Endothelial cell of umbilical vein (primary cell): Measurements from ENCODE around the gene TNKS2. TPM values are rescaled to one million over a fixed set of nuclear protein-coding genes. Genes with fewer than 3 reads are reported as not detected.

Experiments
- BruUV-seq: library from RNA; stranded (reverse); fragments of 400-500 nt; replicated peaks from 2 replicates; lab custom pipeline; 2021; lab: Mats Ljungman, UMichigan
- CTCF ChIA-PET: fragments of 300-600, 350-600 bp; sonication (Branson Sonifier 250); formaldehyde crosslinking; loops from one replicate; lab custom pipeline; 2021; ENCODE audit warnings: antibody characterized with exemption, inconsistent platforms; lab: Charles Lee
- POLR2A ChIA-PET: fragments of 300-600, 350-600 bp; sonication (Branson Sonifier 250); formaldehyde crosslinking; loops from one replicate; lab custom pipeline; 2021; ENCODE audit warnings: antibody characterized with exemption, inconsistent platforms; lab: Charles Lee
- DNase-seq: peaks from one replicate; pipeline ENCODE4 v3.0.0-alpha.2; 2011; ENCODE audit warnings: low read depth, low spot score
- FAIRE-seq: peaks from 2 replicates; lab custom pipeline; 2011; peaks lifted over from hg19 to GRCh38; lab: Jason Lieb, UNC
- H2AFZ ChIP-seq: 2 replicates; pipeline ENCODE4 v1.6.0; 2012; ENCODE audit warnings: low read depth, low read length, control low read depth, inconsistent platforms
- H3K27ac ChIP-seq: 2 replicates; pipeline ENCODE4 v1.5.1; 2011; ENCODE audit warnings: low read depth, mild to moderate bottlenecking, control low read depth, low read length, moderate library complexity; ENCODE audit not compliant: insufficient read depth
- H3K27me3 ChIP-seq, 2 experiments: 2 replicates each; pipeline versions ENCODE4 v1.6.0 to v1.6.1; 2011; ENCODE audit warnings: low read length in 2 of 2, mixed read lengths in 1 of 2; ENCODE audit not compliant: control insufficient read depth in 2 of 2, insufficient read depth in 2 of 2
- H3K36me3 ChIP-seq, 2 experiments: 2 replicates in 1 of 2; 3 replicates in 1 of 2; pipeline ENCODE4 v1.5.1; 2011; ENCODE audit warnings: low read length in 2 of 2, mild to moderate bottlenecking in 1 of 2, moderate library complexity in 1 of 2; ENCODE audit not compliant: control insufficient read depth in 2 of 2, insufficient read depth in 2 of 2; ENCODE audit errors: extremely low read depth in 1 of 2
- H3K4me1 ChIP-seq: 3 replicates; pipeline ENCODE4 v1.5.1; 2011; ENCODE audit warnings: mild to moderate bottlenecking, low read length; ENCODE audit not compliant: control insufficient read depth, insufficient read depth; ENCODE audit errors: extremely low read depth
- H3K4me2 ChIP-seq: 2 replicates; pipeline ENCODE4 v1.6.1; 2011; ENCODE audit warnings: low read length, control low read depth, mixed read lengths; ENCODE audit not compliant: insufficient read depth
- H3K4me3 ChIP-seq, 3 experiments: fragments of 200-600 bp in 1 of 3; sonication (generic), shearing (Covaris generic) in 1 of 3; replicated peaks in 1 of 3; 2 replicates each; pipeline ENCODE4 v1.5.1; 2011 to 2016; ENCODE audit warnings: control low read depth in 3 of 3, low read length in 3 of 3, mild to moderate bottlenecking in 2 of 3, inconsistent platforms in 1 of 3, low read depth in 1 of 3, moderate library complexity in 1 of 3; ENCODE audit not compliant: insufficient read depth in 1 of 3
- H3K79me2 ChIP-seq: 2 replicates; pipeline ENCODE4 v1.6.0; 2012; ENCODE audit warnings: low read length, inconsistent platforms; ENCODE audit not compliant: control insufficient read depth, insufficient read depth
- H3K9ac ChIP-seq: replicated peaks from 2 replicates; pipeline ENCODE3; 2011; ENCODE audit warnings: low read length, control low read depth; ENCODE audit not compliant: insufficient read depth; ENCODE audit errors: extremely low read depth
- H3K9me1 ChIP-seq: replicated peaks from 3 replicates; pipeline ENCODE4 v1.6.0; 2011; ENCODE audit warnings: mild to moderate bottlenecking, low read length; ENCODE audit not compliant: control insufficient read depth, insufficient read depth; ENCODE audit errors: extremely low read depth
- H3K9me3 ChIP-seq: replicated peaks from 2 replicates; pipeline ENCODE4 v1.5.1; 2012; ENCODE audit warnings: low read length, inconsistent platforms; ENCODE audit not compliant: control insufficient read depth, insufficient read depth
- H4K20me1 ChIP-seq: replicated peaks from 2 replicates; pipeline ENCODE3; 2011; ENCODE audit warnings: mild to moderate bottlenecking, low read length; ENCODE audit not compliant: control insufficient read depth, insufficient read depth; ENCODE audit errors: extremely low read depth
- CTCF ChIP-seq, 2 donors: IDR thresholded peaks; 1 replicate in 1 of 2; 2 replicates in 1 of 2; pipeline ENCODE4 v1.5.1; 2011; ENCODE audit warnings: low read length in 2 of 2, mild to moderate bottlenecking in 2 of 2, moderate library complexity in 2 of 2, control low read depth in 1 of 2, inconsistent platforms in 1 of 2, low read depth in 1 of 2; ENCODE audit not compliant: insufficient read depth in 1 of 2; ENCODE audit errors: extremely low read depth in 1 of 2
- GATA2 ChIP-seq: IDR thresholded peaks from 2 replicates; pipeline ENCODE4 v1.7.0; 2011; ENCODE audit warnings: low read depth, mild to moderate bottlenecking, moderate library complexity, mixed read lengths, low read length; ENCODE audit not compliant: insufficient read length, insufficient read depth
- JUN ChIP-seq: IDR thresholded peaks from 2 replicates; pipeline ENCODE4 v1.6.1; 2011; ENCODE audit warnings: borderline replicate concordance, low read depth; ENCODE audit not compliant: insufficient read length, insufficient read depth
- dilution Hi-C: fragments of 300-500 bp; cut with MboI; formaldehyde crosslinking; loops from one replicate; pipeline ENCODE4 v1.15.0; 2019; ENCODE audit warnings: low sequenced_read_pairs; ENCODE audit not compliant: extremely low pct_ligation_motif_present
- intact Hi-C: fragments of 100-400 bp; cut with micrococcal nuclease; formaldehyde crosslinking; loops from one replicate; pipeline ENCODE4 v1.10.0; 2022
- polyA plus RNA-seq, 4 experiments: library from polyadenylated mRNA; depleted of rRNA in 3 of 4; stranded (reverse) in 3 of 4; unstranded in 1 of 4; fragments of >200 nt; gene quantifications; 2 replicates each; pipeline versions ENCODE4 v1.2.1 to v1.2.3, GENCODE V29; 2011 to 2012; ENCODE audit warnings: missing spikeins in 1 of 4
- total RNA-seq: library from RNA; stranded (reverse); gene quantifications from 2 replicates; pipeline ENCODE4 v1.2.3, GENCODE V29; 2021

The TNKS2 gene
- total and polyA plus RNA-seq, 2 donors (not counting 3 experiments of a cell fraction or from before 2014, with no cell fraction given): 13.6 to 34.0 TPM

- Histone ChIP-seq H3K4me1 (no peaks in the 10 kb centered on the region), H3K79me2 (no peaks in the 10 kb centered on the region), H3K27me3 (peaks cover 7 to 35% of the 10 kb centered on the region in 2 experiments), H2AFZ (no peak overlapping the region), H3K36me3 (no peaks in the 10 kb centered on the region), H3K4me2 (no peak overlapping the region), H3K9me3 (no peaks in the 10 kb centered on the region), H3K4me3 (no peak overlapping the region), H3K27ac (no peak overlapping the region), H4K20me1 (no peaks in the 10 kb centered on the region), H3K9me1 (no peaks in the 10 kb centered on the region), H3K9ac (no peak overlapping the region)
- FAIRE-seq: peak; percentile 73
- POLR2A ChIA-PET: interaction anchor here (0.7 kb wide), 1 partner anchor 68 kb away, joined by 7 read pairs; no protein-coding TSS in a partner anchor
- intact Hi-C loops: loop anchor here (1.0 kb wide), 1 partner anchor 155 kb away; no protein-coding TSS in a partner anchor
- peak; percentile 64 for DNase-seq
- peak; percentile 19 to 33 for TF ChIP-seq CTCF (IDR thresholded peaks at IDR 0.05; ENCODE audit: extremely low read depth in 1 of 2, insufficient read depth in 1 of 2, low read depth in 1 of 2, low read length in 2 of 2)
- TF ChIP-seq GATA2: no peak
- TF ChIP-seq JUN: no peak
- no TSS peak for BruUV-seq
- dilution Hi-C loops: no loop called here
- CTCF ChIA-PET: interaction anchor here (0.5 to 2.7 kb wide), 31 partner anchors 9 to 532 kb away, joined by 3 to 75 read pairs (median 5); partner anchors contain the start of genes BTAF1, CPEB3, FGFBP3 and MARCHF5
Measured at GRCh38 chr10:91758303-91759146, 39.7 kb upstream of the TNKS2 start.
